ENCODE data around the gene MSL3B.

The MSL3B gene

GRCh38 chr2:233853353-233853752, 14.8 kb downstream of the MSL3B start:
- TF ChIP-seq RAD21 (IDR thresholded peaks at IDR 0.05; ENCODE audit: low read depth), result no peak
- TF ChIP-seq FOXM1 (IDR thresholded peaks at IDR 0.05; ENCODE audit: borderline replicate concordance, low read depth), result no peak
- no peak for TF ChIP-seq USF1 (IDR thresholded peaks at IDR 0.05)
- TF ChIP-seq YY1 (IDR thresholded peaks at IDR 0.05; ENCODE audit: low read depth), result no peak
- no peak for TF ChIP-seq TAF1 (IDR thresholded peaks at IDR 0.05; ENCODE audit: low read depth)
- no peak for TF ChIP-seq CEBPB (IDR thresholded peaks at IDR 0.05)
- TF ChIP-seq EP300 (IDR thresholded peaks at IDR 0.05; ENCODE audit: borderline replicate concordance), result no peak
- TF ChIP-seq TEAD4 (IDR thresholded peaks at IDR 0.05), result no peak
- TF ChIP-seq NFIC (IDR thresholded peaks at IDR 0.05), result no peak
- TF ChIP-seq TCF12 (IDR thresholded peaks at IDR 0.05; ENCODE audit: low read depth), result no peak
- TF ChIP-seq CREB1 (IDR thresholded peaks at IDR 0.05; ENCODE audit: low read depth), result no peak
- TF ChIP-seq MAX (IDR thresholded peaks at IDR 0.05), result no peak
- no peak for TF ChIP-seq ZBTB7A (IDR thresholded peaks at IDR 0.05; ENCODE audit: low read depth)
- TF ChIP-seq EGR1 (IDR thresholded peaks at IDR 0.05), result no peak
- no peak for TF ChIP-seq REST (IDR thresholded peaks at IDR 0.05; ENCODE audit: low read depth)

GRCh38 chr2:233852056-233852455, 16.1 kb downstream of the MSL3B start:
- no peak for TF ChIP-seq MAX (IDR thresholded peaks at IDR 0.05)
- no peak for TF ChIP-seq CEBPB (IDR thresholded peaks at IDR 0.05)

GRCh38 chr2:233851169-233851568, 17.0 kb downstream of the MSL3B start:
- TF ChIP-seq REST (IDR thresholded peaks at IDR 0.05; ENCODE audit: low read depth) (no peak), NFIC (IDR thresholded peaks at IDR 0.05) (no peak), CEBPB (IDR thresholded peaks at IDR 0.05) (no peak), CREB1 (IDR thresholded peaks at IDR 0.05; ENCODE audit: low read depth) (no peak), ZBTB7A (IDR thresholded peaks at IDR 0.05; ENCODE audit: low read depth) (no peak), USF1 (IDR thresholded peaks at IDR 0.05) (no peak), EGR1 (IDR thresholded peaks at IDR 0.05) (no peak), TCF12 (IDR thresholded peaks at IDR 0.05; ENCODE audit: low read depth) (no peak), MAX (IDR thresholded peaks at IDR 0.05) (no peak), YY1 (IDR thresholded peaks at IDR 0.05; ENCODE audit: low read depth) (no peak), FOXM1 (IDR thresholded peaks at IDR 0.05; ENCODE audit: borderline replicate concordance, low read depth) (no peak), RAD21 (IDR thresholded peaks at IDR 0.05; ENCODE audit: low read depth) (no peak), TAF1 (IDR thresholded peaks at IDR 0.05; ENCODE audit: low read depth) (no peak), EP300 (IDR thresholded peaks at IDR 0.05; ENCODE audit: borderline replicate concordance) (no peak)

- TF ChIP-seq NFIC (IDR thresholded peaks at IDR 0.05) (no peak), MAX (IDR thresholded peaks at IDR 0.05) (no peak), CREB1 (IDR thresholded peaks at IDR 0.05; ENCODE audit: low read depth) (no peak), FOXM1 (IDR thresholded peaks at IDR 0.05; ENCODE audit: borderline replicate concordance, low read depth) (no peak), RAD21 (IDR thresholded peaks at IDR 0.05; ENCODE audit: low read depth) (no peak), TCF12 (IDR thresholded peaks at IDR 0.05; ENCODE audit: low read depth) (no peak), TEAD4 (IDR thresholded peaks at IDR 0.05) (no peak), EGR1 (IDR thresholded peaks at IDR 0.05) (no peak), TAF1 (IDR thresholded peaks at IDR 0.05; ENCODE audit: low read depth) (no peak), ZBTB7A (IDR thresholded peaks at IDR 0.05; ENCODE audit: low read depth) (no peak), EP300 (IDR thresholded peaks at IDR 0.05; ENCODE audit: borderline replicate concordance) (no peak)
These were observed 17.4 kb downstream of the MSL3B start for GRCh38 chr2:233850745-233851144.

- TF ChIP-seq USF1 (IDR thresholded peaks at IDR 0.05), result no peak
- no peak for TF ChIP-seq EP300 (IDR thresholded peaks at IDR 0.05; ENCODE audit: borderline replicate concordance)
- TF ChIP-seq TCF12 (IDR thresholded peaks at IDR 0.05; ENCODE audit: low read depth), result no peak
- TF ChIP-seq EGR1 (IDR thresholded peaks at IDR 0.05), result no peak
- TF ChIP-seq RAD21 (IDR thresholded peaks at IDR 0.05; ENCODE audit: low read depth), result no peak
- no peak for TF ChIP-seq TAF1 (IDR thresholded peaks at IDR 0.05; ENCODE audit: low read depth)
- no peak for TF ChIP-seq TEAD4 (IDR thresholded peaks at IDR 0.05)
These were observed 18.4 kb downstream of the MSL3B start for GRCh38 chr2:233849607-233850271.
